Activated CD8-positive, alpha-beta memory T cell treated with anti-CD3 and anti-CD28 coated beads, Interleukin-2, amount 50 U/mL, for 24 hours (primary cell): ENCODE data around the gene TNKS1BP1.
"Not testable (repeated sequence)": the region's sequence is repeated elsewhere in the genome, so short reads cannot be mapped to it uniquely, and the experiment has no call there.

Experiments used
- DNase-seq: peaks from one replicate; pipeline ENCODE4 v3.0.0-alpha.2; 2020; ENCODE audit errors: extremely low read depth

The TNKS1BP1 gene

DNA sequence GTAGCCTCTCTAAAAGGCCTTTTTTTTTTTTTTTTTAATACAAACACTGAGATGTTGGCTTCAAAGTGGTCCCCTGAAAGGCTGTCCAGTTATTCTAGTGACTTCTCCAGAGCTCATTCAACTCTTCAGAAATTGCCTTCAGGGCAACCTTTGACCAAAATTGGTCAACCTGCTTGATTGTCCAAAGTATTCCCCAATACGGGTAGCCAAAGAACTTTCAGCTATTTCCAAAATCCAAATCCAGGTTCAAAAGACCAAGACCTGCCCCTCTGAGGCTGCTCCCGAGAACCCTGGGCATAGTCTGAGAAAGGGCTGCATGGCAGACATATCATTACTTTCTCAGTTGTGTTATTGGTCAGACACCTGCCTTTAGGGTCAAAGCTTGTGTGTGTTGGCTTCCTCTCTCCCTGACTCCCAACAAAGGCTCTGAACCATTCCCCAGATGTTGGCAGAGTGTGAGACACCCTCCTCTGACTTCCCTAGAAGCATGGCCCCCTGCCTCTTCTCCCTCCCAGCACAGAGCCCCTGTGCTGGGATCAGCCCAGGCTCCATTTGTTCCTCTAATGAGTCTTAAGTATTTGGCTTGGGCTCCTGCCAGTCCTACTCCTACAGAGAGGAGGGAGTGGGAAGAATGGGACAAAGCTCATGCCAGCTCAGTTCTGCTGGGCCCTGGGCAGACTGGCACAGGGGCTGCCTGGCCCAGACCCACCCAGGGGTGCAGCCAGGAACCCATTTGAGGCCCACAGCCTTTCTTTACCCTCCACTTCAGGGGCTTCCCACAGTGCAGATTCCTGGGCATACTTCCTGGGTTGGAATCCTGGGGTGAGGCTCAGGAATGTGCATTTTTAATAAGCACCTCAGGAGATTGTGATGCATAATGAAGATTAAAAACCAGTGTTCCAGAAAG lies 30.3 kb downstream of the TNKS1BP1 start:
- DNase-seq = no peak

DNA sequence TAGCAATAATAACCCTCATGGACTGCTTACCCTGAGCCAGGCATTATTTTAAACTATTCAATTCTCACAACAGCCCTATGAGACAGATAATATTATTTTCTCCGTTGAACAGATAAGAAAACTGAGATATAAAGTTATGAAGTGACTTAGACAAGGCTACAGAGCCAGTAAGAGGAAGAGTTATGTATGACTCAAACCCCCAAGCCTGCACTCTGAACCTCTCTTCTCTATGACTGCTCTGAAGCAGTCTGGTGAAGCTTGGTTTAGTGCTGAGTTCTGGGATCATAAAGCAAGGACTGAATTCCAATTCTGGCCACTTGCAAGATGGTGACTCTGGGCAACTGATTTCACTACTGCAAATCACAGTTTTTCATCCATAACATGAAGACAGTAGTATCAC lies 34.5 kb downstream of the TNKS1BP1 start:
- no peak for DNase-seq

GRCh38 chr11:57288771-57289579 lies 35.8 kb downstream of the TNKS1BP1 start:
- DNase-seq = no peak

DNA sequence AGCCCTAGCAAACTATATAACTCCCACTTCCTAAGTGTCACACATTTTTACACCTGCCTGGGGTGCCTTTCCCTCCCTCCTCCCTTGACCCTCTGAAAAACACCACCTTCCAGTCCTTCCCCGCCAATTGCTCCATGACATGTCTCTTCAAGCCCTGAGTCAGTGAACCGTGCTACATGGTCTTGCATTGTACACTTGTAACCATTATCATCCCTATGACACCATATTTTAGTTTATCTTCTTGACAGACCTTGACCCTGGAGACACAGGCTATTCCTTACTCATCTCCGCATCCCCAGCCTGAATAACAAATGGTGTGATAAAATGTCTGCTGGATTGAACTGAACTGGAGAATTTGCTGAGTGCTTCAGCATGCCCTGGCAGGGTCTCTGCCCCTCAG lies 36.9 kb downstream of the TNKS1BP1 start:
- no peak for DNase-seq

DNA sequence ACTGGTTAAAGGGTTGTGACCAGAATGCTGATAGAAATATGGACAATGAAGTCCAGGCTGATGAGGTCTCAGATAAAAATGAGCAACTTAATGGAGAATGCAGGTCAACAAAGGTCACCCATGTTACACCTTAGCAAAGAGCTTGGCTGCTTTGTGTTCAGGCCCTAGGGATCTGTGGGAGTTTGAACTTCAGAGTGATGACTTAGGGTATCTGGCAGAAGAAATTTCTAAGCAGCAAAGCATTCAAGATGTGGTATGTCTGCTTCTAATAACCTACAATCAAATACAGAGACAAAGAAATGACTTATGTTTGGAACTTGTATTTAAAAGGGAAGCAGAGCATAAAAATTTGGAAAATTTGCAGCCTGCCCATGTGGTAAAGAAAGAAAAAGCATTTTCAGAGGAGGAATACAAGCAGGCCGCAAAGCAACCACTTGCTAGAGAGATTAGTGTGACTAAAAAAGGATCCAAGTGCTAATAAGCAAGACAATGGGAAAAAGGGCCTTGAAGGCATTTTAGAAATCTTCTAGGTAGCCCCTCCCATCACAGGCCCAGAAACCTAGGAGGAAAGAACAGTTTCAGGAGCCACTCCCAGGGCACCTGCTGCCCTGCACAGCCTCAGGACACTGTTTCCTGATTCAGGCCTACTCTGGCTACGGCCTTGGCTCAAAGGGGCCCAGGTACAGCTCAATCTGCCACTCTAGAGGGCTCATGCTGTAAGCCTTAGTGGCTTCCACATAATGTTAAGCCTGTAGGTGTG lies 41.3 kb downstream of the TNKS1BP1 start:
- no peak for DNase-seq

GRCh38 chr11:57281546-57281945 lies 43.2 kb downstream of the TNKS1BP1 start:
- not testable (repeated sequence) for DNase-seq

DNA sequence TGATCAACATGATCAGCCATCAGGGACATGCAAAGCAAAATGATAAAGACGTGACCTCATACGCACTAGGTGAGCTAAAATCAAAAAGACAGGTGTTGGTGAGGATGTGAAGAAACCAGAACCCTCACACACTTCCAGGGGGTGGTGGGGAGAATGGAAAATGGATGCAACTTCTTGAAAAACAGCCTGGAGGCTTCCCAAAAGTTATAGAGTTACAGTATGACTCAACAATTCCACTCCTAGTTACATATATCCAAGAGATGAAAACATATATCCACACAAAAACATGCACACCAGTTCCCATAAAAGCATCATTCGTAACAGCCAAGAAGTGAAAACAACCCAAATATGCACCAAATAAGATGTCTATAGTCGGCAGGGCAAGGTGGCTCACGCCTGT lies 45.6 kb downstream of the TNKS1BP1 start:
- no peak for DNase-seq

DNA sequence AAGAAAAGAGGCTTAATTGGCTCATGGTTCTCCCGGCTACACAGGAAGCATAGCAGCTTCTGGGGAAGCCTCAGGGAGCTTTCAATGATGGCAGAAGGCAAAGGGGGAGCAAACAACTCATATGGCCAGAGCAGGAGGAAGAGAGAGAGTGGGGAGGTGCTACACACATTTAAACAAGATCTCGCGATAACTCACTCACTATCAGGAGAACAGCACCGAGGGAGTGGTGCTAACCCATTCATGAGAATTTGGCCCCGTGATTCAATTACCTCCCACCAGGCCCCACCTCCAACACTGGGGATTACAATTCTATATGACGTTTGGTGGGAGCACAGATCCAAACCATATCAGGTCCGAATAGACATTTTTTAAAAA lies 46.0 kb downstream of the TNKS1BP1 start:
- DNase-seq = no peak

DNA sequence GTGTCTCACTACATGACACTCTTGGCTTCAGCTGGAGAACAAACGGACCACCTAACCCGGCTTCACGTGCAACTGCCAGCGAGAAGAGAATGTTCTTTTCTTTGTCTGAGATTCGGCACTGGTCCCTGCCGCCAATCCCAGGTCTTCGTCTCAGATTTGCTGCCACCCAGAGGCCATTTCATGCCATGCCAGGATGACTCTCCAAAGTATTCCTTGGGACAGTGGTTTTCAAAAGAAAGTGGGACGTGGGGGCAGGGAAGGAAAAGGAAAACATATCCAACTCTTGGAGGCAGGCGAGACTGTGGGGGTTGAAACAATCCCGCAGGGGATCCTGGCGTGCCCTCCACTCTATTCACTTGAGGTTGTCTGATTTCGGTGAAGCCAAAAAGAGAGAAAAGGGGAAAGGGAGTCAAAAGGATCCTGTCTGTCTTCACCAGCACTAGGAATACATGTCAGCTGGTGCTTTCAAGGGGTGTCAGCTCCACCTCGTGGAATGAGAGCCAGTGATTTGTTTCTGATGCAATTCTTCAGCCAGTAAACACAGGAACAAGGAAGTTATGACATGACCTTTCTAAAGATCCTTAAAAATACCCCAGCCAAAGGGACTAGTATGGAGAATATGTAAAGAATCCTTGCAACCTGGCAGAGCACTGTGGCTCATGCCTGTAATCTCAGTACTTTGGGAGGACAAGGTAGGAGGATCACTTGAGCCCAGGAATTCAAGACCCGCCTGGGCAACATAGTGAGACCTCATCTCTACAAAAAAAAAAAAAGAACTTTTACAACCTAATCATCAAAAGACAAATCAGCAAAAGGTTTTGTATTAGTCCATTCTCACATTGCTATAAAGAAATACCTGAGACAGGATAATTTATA lies 46.7 kb downstream of the TNKS1BP1 start:
- no peak for DNase-seq

DNA sequence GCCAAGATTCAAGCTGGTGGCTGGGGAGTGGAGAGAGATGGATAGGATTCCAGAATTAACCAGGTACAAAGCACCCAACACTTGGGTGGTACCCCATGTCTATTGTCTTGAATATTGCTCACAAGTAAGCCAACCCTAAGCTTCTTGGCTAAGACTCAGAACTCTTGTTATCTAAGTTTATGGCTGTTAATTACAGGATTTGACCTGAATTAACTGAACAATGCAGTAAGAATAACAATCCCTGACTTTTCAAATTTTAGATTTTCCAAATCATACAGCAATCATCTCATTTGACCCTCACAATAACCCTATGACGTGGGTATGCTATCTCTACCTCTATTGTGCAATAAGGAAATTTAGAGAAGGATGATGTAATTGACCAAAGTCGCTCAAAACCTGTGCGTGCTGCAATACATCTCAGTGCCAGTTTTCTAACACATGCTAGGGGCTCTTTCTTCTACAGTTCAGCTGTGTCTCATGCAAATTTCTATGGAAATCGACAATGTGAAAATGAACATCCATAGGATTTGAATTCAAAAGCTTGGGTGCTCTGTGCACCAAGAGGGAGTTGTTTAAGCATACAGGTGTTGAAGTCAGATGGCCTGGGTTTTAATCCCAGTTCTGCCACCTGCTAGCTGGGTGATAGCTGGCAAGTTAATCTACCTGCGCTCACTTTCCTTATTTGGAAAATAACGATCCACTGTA lies 47.6 kb downstream of the TNKS1BP1 start:
- no peak for DNase-seq

- DNase-seq = no peak
These were observed 48.4 kb downstream of the TNKS1BP1 start for GRCh38 chr11:57276169-57276970.

GRCh38 chr11:57275582-57275981 lies 49.2 kb downstream of the TNKS1BP1 start:
- no peak for DNase-seq

- DNase-seq = no peak
These were observed 49.8 kb downstream of the TNKS1BP1 start for GRCh38 chr11:57274904-57275498.

- DNase-seq = no peak
These were observed 51.2 kb downstream of the TNKS1BP1 start for GRCh38 chr11:57273448-57274058.

DNA sequence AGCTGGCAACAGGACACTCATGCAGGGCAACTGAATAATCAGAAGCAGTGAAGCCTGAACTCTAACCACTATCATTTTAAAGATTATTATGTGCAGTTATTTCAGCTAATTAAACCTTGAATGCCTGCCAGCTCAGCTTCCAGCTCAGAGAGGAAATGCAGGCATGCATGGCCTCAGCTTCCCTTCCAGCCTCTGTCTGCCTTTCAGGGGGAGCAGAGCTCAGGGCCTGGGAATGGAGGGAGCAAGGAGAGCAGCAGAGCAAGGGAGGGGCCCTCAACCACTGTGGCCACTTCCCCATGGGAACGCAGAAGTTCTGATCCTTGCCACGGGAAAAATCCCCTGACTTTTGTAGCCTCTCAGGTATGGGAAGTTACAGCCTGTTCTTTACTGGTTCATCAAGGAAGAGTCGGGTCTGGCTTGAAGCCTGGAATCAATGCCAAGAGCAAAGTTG lies 55.2 kb downstream of the TNKS1BP1 start:
- no peak for DNase-seq

DNA sequence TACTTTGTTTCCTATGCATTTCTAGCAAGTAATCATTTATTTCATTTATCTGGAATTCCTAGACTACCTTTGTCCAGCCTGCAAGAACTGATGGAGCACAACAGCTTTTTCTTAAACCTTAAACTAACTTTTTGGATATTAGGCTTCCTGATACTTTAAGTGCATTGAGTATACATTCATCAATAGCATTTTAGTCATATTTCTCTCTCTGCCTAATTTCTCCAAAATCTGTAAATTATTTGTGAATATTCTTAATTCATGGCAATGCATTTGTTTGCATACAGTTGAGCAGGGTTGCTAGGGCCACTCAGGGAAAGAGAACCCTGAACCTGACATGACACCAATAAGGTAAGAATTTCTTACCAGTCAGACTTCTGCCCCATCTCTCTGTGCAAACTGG lies 58.6 kb downstream of the TNKS1BP1 start:
- no peak for DNase-seq

GRCh38 chr11:57263351-57263750 lies 61.4 kb downstream of the TNKS1BP1 start:
- DNase-seq = no peak

DNA sequence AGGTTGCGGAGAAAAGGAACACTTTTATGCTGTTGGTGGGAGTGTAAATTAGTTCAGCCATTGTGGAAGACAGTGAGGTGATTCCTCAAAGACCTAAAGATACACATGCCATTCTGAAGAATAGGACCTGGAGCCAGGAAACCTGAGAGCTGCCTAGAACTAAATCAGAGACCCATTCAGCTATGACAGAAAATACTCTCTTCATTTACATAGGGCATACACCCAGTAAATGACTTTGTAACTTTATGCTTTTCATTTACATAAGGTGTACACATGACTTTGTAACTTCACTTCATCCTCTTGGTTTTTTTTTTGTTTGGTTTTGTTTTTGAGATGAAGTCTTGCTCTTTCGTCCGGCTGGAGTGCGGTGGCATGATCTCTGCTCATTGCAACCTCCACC lies 62.6 kb downstream of the TNKS1BP1 start:
- DNase-seq = no peak
